ENCODE measurements around the gene EEF1AKMT4.
"Not testable (repeated sequence)": the region's sequence is repeated elsewhere in the genome, so short reads cannot be mapped to it uniquely, and the experiment has no call there.

Gene EEF1AKMT4

GRCh38 chr3:184261270-184261853 is 11.9 kb downstream of the EEF1AKMT4 start, which contains the start of gene CAMK2N2:
TSS of gene CAMK2N2 (minus strand) at chr3:184261553. CDS start at chr3:184261285, 268 bp downstream.
- FAIRE-seq, result no peak

DNA sequence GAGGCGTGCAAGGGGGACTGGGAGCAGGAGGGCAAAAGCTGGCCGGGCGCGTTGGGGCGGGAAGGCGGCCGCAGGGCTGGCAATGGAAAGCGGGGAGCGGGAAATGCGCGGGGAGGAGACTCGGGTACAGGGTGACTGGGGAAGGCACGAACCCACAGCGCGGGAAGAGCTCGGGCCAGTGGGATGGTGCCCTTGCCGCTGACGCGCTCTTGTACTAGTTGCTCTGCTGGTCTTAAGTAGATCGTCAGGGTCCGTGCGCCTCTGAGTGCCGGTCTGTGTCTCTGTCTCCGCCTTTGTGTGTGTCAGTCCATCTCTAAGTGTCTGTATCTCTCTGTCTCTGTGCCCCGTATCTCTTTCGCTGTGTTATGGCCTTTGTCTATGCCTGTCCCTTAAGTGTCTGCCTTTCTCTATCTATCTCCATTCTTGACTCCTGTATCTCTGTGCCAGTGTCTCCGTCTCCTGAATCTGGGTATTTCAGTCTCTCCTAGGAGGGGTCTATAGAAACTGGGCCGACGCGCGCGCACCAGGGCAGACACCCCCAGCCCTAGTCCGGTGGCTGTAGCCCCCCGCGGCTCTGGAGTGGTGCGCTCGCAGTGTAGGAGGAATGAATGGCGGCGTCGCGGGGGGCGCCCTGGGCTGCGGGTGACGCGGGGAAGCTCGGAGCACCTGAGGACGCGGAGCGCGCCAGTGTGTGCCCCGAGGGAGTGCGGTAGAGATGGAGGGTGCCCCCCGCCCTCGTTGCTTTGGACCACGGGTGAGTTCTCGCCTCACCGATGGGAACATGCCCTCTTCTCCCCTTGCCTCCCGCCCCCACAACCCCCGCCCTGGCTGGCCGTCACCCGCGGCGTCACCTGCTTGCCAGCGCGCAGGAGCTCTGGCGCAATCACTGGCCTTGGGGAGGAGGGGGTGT is 12.6 kb downstream of the EEF1AKMT4 start:
- no peak for FAIRE-seq

DNA sequence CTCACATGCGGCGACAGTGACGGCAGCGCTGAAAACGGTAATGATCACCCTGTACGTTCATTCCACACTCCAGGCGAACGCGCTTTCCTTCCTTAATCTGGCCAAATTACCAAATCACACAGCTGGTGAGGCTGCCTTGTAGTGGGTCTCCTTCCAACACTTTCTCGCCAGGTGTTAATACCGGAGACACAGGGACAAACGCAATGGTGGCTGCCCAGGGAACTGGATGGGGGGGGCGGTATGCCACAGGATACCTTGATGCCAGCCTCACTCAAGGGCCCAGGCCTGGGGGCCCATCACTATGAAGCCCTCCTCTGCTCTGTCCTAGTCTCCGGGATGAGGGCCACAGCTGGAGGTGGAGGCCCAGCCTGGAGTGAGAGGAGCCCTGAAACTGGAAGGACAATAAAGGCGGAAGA is 13.3 kb downstream of the EEF1AKMT4 start:
- FAIRE-seq, result no peak

DNA sequence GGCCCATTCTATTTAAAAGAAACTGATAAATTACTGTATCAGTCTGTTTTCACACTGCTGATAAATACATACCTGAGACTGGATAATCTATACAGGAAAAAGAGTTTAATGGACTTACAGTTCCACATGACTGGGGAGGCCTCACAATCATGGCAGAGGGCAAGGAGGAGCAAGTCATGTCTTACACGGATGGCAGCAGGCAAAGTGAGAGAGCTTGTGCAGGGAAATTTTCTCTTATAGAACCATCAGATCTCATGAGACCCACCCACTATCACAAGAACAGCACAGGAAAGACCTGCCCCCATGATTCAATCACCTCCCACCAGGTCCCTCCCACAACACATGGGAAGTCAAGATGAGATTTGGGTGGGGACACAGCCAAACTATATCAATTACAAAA is 17.8 kb downstream of the EEF1AKMT4 start:
- FAIRE-seq, result not testable (repeated sequence)

GRCh38 chr3:184272269-184272668 is 22.8 kb downstream of the EEF1AKMT4 start:
- no peak for FAIRE-seq

GRCh38 chr3:184275381-184275701 is 25.9 kb downstream of the EEF1AKMT4 start:
- FAIRE-seq, result no peak

DNA sequence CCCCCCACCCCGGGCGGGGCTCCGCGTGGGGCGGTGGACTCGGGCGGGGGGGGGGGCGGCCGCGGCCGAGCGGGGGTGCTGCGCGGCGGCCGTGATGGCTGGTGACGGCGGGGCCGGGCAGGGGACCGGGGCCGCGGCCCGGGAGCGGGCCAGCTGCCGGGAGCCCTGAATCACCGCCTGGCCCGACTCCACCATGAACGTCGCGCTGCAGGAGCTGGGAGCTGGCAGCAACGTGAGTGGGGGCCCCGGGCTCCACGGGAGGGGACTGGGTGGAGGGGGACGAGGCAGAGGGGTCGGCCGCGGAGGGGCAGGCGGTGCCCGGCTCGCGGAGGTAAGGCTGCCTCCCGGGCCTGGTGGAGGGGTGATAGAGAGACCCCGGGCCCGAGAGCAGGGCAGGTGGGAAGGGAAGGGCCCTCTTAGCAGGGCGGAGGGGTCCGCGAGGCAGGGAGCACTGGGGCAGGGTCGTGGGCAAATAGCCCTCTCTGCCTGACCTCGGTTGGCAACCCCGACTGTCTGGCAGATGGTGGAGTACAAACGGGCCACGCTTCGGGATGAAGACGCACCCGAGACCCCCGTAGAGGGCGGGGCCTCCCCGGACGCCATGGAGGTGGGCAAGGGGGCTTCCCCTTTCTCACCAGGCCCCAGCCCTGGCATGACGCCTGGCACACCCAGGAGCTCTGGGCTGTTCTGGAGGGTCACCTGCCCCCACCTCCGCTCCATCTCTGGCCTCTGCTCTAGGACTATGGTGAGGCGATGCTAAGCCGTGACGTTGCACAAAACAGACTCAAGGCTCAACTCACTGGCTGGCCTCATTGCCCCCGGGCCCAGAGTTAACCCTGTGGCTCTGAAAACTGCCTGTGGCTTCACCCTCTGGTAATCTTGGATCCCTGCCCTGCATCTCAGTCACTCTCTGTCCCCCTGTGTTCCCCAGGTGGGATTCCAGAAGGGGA is 26.8 kb downstream of the EEF1AKMT4 start, which contains the start of gene ECE2:
TSS of gene ECE2 (plus strand) at position 62 of the 950 bp plus-strand sequence. CDS start at position 194, 132 bp downstream.
- no peak for FAIRE-seq

DNA sequence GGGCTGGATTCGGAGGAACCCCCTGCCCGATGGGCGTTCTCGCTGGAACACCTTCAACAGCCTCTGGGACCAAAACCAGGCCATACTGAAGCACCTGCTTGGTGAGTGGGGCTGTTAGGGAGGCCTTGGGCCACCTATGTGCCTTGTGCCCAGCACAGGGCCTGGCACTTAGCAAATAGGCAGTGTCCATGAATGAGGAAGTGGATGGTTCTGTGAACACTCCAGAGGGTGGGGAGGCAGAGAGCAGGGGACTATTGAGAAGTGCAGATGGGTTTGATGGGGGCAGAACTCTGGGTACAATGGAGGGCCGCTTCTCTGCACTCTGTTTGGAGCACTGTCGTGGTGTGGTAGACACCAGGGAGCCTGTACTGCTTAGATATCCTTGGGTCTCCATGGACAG is 27.9 kb downstream of the EEF1AKMT4 start:
- FAIRE-seq, result no peak

DNA sequence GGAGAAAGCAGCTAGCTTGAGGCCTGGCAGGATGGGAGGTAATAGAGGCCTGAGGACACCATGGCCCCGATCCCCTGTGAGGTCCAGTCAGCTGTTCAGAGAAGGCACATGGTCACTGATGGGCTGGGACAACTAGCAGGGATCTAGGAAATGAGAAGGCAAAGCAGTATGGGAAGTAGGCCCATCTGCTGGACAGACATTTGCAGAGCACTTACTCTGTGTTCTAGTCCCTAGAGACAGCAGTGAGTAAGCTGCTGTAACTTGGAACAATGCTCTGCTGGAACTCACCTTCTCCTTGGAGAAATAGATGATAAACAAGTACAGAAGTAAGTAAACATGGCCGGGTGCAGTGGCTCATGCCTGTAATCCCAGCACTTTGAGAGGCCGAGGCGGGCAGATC is 33.5 kb downstream of the EEF1AKMT4 start:
- FAIRE-seq, result no peak

GRCh38 chr3:184283681-184284080 is 34.2 kb downstream of the EEF1AKMT4 start:
- FAIRE-seq, result no peak

- FAIRE-seq, result peak; percentile 31
Measured at GRCh38 chr3:184284696-184285095, 35.2 kb downstream of the EEF1AKMT4 start.

GRCh38 chr3:184289426-184289938 is 40.0 kb downstream of the EEF1AKMT4 start:
- FAIRE-seq, result no peak

DNA sequence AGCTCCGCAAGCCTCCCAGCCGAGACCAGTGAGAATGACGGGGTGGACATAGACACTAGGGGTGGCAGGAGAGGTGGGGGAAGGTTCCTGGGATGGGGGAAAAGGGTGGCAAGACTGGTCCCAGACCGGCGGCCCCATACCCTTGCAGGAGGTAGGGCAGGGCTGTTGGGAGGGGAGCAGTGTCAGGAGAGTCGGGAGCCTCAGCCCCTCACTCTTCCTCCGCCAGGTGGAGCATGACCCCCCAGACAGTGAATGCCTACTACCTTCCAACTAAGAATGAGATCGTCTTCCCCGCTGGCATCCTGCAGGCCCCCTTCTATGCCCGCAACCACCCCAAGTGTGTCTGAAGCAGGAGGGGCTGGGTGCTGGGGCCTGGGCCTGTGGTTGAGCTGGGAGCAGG is 40.9 kb downstream of the EEF1AKMT4 start:
- no peak for FAIRE-seq

GRCh38 chr3:184291044-184291737 is 41.7 kb downstream of the EEF1AKMT4 start:
- FAIRE-seq, result no peak

- FAIRE-seq, result no peak
Measured at GRCh38 chr3:184291738-184292445, 42.4 kb downstream of the EEF1AKMT4 start.

DNA sequence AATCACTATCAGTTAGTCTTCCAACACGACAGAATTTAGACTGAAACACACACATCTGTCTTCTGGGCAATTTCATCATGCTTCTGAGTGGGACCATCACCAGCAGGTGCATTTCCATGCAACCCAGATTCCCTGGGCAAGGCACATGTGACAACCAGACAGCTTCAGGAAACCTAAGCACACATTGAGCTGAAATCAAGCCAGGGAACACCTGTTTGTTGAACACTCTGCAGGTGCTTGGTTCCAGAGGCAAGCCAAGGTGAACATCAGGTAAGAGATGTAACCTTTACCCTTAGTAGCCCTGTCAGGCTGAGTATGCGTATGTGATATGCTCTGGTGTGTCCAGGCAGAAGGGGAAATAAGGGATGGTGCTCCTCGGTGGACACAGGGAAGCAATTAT is 46.3 kb downstream of the EEF1AKMT4 start:
- no peak for FAIRE-seq

DNA sequence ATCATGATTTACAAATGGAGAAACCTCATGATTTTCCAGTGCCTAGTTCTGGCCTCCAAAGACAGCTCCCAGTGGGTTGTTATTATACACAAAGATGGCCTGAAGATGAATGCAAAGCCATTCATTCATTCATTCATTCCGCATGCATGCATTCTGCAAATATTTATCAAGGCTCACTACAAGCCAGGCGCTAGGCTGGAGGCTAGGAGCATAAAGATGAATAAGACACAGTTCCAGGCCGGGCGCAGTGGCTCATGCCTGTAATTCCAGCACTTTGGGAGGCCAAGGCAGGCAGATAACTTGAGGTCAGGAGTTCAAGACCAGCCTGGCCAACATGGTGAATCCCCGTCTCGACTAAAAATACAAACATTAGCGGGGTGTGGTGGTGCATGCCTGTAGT is 47.1 kb downstream of the EEF1AKMT4 start:
- no peak for FAIRE-seq

GRCh38 chr3:184298759-184299487 is 49.5 kb downstream of the EEF1AKMT4 start, which contains the start of gene PSMD2:
TSS of gene PSMD2 (plus strand) at chr3:184299241. CDS start at chr3:184299267, 26 bp downstream.
- no peak for FAIRE-seq

- FAIRE-seq, result no peak
Measured at GRCh38 chr3:184299488-184300377, 50.3 kb downstream of the EEF1AKMT4 start.

GRCh38 chr3:184300378-184300720 is 50.9 kb downstream of the EEF1AKMT4 start:
- no peak for FAIRE-seq

Measured in G401.6 (cell line).